ENCODE results near the gene TEX22.

Gene TEX22

DNA sequence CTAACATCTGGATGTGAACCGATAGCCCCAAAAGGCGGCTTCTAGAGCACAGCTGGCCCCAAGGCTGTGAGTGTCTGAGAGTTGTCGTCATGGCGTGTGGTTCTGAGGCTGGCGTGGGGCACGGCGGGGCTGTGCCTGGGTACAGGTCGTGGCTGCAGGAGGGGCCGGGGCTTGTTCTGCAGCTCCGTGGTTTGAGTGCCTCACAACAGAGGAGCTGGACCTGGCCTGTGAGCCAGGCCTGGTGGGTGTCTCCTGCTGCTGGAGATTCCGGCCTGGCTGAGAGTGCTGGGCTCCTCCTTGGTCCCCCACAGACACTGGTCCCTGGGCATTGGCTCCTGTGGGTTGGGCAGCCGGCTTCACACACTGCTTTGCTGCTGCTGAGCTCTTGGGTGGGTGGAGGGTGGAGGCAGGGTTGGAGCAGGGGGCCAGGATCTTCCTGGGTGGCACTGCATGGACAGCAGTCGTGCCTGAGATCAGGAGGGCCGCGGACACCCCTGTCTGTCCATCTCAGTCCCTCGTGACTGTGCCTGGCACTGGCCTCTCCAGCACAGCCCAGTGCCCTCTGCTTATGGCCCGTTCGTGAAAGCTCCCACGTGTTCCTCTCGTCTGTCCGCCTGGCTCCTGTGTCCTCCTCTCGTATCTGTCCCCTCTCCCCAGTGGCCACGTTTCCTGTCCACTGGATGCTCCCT, 31.8 kb upstream of the TEX22 start:
- no peak for DNase-seq (ENCODE audit: low spot score)

DNA sequence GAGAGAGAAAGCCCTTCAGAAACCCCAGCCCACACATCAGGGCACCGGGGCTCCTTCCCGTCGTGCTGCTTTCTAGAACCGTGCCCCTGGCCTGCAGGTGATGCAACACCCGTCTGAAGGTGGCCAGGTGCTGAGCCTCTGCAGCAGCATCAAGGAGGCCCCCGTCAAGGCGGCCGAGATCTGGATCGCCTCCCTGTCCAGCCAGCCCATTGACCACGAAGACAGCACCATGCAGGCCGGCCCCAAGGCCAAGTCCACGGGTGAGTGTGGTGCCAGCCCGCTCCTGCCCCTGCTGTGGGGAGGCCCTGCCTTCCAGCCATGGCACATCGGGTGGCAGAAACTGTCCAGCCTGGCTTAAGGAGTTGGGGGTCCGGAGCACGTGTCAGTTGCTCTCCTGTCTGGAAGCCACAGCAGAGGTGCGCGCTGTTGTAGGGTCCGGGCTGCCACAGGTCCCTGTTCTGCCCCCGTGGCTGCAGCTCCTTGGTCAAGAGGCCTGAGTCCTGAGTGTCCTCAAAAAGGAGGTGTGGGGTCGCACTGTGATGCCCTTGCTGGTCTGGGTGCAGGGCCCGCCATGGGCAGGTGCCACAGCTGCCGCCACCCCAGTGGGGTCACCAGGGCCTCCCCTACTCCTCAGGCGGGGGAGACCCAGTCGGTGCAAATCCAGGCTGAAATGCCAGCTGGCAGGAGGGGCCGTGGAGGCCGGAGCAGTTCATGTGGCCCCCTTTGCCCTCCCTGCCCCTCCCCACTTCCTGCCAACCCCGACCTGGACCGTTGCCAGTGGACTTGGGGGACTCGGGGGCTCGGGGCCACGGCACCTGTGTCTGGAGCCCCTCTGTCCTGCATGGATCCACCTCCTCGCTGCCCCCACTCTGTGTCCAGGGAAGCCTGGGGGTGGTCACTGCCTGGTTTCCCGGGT, 31.0 kb upstream of the TEX22 start:
- DNase-seq (ENCODE audit: low spot score) = no peak

- DNase-seq (ENCODE audit: low spot score) = no peak
Observed at GRCh38 chr14:105368032-105368417, 30.3 kb upstream of the TEX22 start.

DNA sequence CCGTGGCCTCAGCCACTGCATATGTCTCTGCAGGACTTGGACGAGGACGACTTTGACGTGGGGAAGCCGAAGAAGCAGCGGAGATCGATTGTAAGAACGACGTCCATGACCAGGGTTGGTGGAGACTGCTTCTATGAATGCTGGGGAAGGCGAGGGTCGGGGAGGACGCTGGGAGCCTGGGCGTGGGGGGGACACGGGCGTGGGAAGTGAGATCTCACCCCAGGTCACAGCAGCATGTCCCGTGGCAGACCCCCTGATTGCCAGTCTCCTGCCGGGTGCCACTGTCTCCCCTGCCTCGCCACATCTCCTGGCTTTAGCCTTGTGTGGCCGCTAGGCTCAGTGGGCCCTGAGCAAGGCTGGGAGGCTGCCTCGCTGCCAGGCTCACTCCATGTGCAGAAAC, 29.9 kb upstream of the TEX22 start:
- no peak for DNase-seq (ENCODE audit: low spot score)

GRCh38 chr14:105368910-105369652, 29.3 kb upstream of the TEX22 start:
- no peak for DNase-seq (ENCODE audit: low spot score)

DNA sequence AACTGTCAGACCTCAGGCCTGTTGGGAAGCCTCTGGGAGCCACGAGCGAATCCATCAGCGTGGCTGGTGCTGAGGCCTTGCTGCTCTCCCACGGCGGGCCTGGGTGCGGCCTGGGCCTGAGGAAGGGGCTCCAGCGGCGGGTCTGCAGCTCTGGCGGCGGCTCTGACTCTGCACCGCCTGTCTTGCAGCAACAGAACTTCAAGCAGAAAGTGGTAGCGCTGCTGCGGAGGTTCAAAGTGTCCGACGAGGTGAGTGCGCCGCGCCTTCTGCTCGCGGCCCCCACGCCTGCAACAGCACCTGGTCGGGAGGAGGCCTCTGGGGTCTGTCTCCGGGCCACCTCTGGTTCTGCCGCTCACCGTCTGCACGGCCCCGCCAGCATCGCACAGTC, 28.7 kb upstream of the TEX22 start:
- no peak for DNase-seq (ENCODE audit: low spot score)

DNA sequence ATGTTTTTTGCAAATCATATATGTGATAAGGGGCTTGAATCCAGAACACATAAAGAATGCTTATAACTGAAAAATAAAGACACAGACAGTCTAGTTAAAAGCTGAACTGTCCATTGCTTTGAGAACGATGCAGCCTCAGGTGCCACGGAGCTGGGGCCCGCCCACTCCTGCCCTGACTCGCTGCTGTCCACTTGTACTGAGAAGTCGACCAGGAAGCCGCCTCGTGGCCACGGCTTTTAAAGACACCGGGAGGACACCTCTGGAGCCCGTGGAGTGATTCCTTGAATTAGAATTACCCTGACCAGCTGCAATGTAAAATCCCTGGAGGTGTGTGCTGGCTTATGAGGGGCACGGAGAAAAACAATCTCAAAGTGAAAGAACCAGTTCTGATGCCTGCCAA, 23.9 kb upstream of the TEX22 start:
- DNase-seq (ENCODE audit: low spot score) = no peak

GRCh38 chr14:105375635-105376057, 22.7 kb upstream of the TEX22 start:
- peak; percentile 17 for DNase-seq (ENCODE audit: low spot score)

DNA sequence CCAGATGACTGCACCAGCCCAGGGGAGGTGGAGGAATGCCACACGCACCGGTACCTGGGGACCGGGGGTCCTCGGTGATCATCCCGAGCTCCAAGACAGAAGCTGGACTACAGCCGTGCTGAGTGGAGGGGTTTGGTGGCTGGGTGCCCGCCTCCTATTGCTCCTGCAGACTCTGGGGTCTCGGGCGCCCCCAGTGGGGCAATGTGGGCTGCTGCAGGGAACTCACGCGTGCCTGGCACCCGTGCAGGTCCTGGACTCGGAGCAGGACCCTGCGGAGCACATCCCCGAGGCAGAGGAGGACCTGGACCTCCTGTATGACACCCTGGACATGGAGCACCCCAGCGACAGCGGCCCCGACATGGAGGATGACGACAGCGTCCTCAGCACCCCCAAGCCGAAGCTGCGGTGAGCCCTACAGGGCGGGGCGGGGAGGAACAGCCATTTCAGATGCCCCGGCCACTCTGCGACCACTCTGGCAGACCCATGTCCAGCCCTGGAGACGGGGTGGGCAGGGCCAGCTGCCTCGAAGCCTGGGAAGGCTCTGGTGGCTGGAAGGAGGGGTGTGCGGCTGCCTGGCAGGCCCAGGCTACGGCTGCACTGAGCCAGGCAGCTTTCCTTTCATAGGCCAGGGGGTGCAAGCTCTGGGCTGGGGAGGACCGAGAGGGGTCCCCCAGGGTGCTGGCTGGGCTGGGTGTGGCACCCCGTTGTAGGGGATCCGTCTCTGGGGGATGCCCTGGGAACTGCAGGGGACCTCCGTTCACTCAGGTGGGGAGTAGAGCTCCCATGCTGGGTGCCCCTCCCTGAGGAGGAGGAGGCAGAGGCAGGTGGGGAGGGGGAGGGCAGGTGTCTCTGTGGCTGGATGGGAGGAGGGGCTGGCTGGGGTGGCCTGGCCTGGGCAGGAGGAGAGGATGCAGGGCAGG, 21.6 kb upstream of the TEX22 start:
- no peak for DNase-seq (ENCODE audit: low spot score)

- no peak for DNase-seq (ENCODE audit: low spot score)
Observed at GRCh38 chr14:105377555-105378182, 20.7 kb upstream of the TEX22 start.

DNA sequence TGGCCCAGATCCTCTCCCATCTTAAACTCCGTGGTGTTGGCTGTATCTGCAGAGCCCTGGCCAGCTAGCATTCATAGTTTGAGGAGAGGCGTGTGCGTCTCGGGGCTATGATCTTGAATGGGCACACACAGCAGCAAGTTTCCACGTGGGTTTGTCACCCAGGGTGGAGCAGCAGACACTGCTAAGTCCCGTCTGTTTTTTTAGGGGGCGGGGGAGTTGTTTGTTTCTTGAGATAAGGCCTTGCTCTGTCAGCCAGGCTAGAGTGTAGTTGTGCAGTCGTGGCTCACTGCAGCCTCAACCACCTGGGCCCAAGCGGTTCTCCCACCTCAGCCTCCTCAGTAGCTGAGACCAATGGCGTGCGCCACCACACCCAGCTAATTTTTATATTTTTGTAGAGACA, 20.1 kb upstream of the TEX22 start:
- no peak for DNase-seq (ENCODE audit: low spot score)

DNA sequence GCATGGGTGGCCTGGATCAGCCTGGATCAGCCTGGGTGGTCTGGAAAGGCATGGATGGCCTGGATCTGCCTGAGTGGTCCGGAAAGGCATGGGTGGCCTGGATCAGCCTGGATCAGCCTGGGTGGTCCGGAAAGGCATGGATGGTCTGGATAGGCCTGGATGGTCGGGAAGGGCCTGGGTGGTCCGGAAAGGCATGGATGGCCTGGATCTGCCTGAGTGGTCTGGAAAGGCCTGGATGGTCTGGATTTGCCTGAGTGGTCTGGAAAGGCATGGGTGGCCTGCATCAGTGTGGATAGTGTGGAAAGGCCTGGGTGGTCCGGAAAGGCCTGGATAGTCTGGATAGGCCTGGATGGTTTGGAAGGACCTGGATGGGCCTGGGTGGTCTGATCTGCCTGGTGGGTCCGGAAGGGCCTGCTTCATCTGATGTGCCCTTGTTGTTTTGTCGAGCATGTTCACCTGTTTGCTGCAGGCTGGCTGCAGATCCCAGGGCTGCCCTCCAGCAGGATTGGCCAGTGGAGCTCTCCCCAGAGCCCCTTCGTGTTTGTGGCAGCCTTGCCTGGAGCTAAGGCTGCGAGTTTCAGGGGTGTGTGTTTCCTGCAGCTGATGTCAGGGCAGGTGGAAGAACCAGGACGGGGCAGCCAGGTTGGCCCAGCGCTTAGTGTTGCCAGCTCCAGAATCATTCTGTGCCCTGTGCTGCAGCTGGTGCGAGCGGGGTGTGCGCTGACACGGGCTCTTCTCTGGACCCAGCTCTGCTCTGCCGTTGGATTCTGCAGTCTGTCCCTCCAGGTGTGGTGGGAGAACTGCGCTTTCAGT, 19.3 kb upstream of the TEX22 start:
- no peak for DNase-seq (ENCODE audit: low spot score)

GRCh38 chr14:105379946-105380345, 18.4 kb upstream of the TEX22 start:
- no peak for DNase-seq (ENCODE audit: low spot score)

DNA sequence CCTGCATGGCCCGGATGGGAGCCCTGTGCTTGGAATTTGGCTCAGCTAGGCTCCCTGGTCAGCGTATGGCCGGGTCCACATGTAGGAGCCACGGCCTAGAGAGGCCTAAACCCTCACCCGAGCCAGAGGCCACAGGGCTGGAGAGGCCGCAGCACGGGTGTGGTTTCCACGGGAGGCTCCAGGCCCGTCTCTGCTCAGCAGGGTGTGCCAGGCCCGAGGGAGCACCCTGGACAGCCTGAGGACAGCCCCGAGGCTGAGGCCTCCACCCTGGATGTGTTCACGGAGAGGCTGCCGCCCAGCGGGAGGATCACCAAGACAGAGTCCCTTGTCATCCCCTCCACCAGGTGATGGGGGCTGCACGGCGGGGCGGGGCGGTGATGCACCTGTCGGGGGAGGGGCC, 17.6 kb upstream of the TEX22 start:
- DNase-seq (ENCODE audit: low spot score) = no peak

- DNase-seq (ENCODE audit: low spot score) = no peak
Observed at GRCh38 chr14:105381446-105382342, 16.6 kb upstream of the TEX22 start.

DNA sequence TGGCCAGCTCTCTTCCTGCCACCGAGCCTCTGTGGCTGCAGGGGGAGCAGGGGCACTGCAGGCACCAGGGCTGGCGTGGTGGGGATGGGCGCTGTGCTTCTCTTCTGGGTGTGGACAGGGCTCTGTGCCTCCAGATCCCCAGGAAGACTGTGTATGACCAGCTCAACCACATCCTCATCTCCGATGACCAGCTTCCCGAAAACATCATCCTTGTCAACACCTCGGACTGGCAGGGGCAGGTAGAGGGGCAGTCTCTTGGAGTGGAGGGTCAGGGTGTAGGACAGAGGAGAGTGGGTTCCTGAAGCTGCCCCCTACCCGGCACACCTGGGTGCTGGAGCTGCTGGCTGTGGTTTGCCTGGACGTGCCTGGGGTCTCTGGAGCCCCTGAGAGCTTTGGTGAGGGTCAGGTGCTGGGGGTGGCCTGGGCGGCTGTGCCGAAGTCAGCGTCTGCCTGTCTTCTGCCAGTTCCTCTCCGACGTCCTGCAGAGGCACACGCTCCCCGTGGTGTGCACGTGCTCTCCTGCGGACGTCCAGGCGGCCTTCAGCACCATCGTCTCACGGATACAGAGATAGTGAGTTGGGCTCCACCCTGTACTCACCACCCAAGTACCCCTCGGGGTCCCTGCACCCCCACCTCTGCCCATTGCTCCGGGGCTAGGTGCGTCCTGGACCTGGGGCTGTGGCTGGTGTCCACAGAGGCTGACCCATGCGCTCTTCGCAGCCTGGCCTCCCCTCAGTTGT, 15.8 kb upstream of the TEX22 start:
- no peak for DNase-seq (ENCODE audit: low spot score)

DNA sequence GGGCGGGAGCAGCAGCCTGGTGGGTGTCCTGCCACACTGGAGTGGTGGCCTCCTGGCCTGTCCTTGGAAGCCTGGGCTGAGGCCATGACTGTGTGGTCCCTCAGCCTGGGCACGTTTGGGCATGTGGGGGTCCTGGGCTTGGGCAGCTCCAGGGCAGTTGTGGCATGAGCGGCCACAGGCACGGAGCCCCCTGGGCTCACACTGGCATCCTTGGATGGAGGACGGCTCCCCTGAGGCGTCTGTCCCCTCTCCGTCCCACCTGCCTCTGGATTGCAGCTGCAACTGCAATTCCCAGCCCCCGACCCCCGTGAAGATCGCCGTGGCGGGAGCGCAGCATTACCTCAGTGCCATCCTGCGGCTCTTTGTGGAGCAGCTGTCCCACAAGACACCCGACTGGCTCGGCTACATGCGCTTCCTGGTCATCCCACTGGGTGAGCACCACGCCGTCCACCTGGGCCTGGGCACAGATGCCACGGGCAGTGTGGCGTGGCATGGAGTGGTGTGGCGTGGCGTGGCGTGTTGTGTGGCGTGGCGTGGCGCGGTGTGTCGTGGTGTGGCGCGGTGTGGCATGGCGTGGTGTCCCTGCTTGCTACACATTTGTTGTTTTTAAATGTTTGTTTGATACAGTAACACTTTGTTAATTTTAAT, 15.1 kb upstream of the TEX22 start:
- DNase-seq (ENCODE audit: low spot score) = no peak

- no peak for DNase-seq (ENCODE audit: low spot score)
Observed at GRCh38 chr14:105384041-105384557, 14.2 kb upstream of the TEX22 start.
